HG03439 (cell line): ENCODE measurements around the gene CADPS2.

Source experiments
- ATAC-seq: cut with Tn5 transposase; IDR thresholded peaks from one replicate; pipeline ENCODE4 v1.9.1; 2021; ENCODE audit warnings: mild to moderate bottlenecking, moderate library complexity; ENCODE audit not compliant: unreplicated experiment

Gene CADPS2

GRCh38 chr7:122789156-122789555 is 97.1 kb downstream of the CADPS2 start:
- no peak for ATAC-seq

DNA sequence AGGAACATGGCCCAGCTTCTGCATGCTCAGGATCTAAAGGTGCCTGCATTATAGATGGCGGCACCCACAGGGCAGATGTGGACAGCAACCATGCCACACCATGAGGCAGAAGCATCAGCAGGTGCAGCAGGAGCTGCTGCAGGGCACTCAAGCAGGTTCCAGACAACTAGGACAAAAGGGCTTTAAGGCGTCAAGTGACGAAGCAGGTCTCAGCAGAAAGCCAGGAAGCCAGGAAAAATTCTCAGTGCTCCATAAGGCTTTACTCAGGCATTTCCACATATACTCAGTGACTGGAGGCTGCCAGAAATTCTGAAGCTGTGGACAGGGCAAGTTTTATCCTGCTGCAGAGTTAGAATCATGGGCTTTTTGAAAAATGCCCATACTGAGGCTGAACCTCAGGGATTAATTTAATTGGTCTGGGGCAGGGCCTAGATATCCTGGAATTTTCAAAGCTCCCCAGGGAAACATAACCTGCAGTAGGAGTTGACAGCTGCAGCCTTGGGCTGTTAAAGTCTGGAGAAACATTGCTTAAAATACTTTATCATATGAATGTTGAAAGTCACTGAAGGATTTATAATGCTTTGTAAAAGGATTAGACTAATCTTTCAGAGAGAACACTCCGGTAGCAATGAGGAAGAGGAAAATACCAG is 115.4 kb downstream of the CADPS2 start:
- ATAC-seq = no peak

GRCh38 chr7:122768827-122769226 is 117.4 kb downstream of the CADPS2 start:
- ATAC-seq = no peak

DNA sequence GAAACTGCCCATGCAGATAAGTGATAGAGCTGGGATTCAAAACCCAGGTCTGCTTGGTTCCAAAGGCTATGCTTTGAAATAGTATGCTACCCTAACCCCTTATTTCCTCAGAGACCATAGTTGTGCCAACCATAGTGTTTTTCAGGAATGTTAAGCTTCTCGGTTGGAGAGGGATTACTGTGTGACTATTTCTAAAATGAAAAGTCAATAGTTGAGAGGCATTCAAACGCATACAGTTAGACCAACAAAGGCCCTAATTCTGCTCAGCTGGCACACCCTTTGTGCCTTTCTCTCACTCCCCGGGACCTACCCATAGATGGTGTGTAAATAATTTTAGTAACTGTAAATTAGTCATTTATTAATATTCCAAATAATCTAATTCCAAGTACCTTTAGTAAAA is 118.9 kb downstream of the CADPS2 start:
- no peak for ATAC-seq

DNA sequence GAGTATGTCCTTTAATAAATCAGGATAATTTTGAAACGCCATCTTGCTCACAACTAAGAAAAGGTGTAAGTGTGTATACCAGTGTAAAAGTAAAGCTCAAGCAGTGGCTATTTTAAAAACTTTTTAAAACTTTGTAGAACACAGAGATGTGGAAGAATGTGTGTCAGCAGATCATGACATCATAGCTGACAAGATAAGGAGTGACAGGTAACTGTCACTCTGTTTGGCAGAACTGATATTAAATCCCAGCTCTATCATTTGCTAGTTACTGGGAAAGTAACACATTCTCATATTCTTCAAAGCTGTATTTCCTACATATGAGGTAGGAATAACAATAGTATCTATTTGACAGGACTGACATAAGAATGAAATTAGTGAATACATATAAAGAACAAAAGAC is 119.7 kb downstream of the CADPS2 start:
- ATAC-seq = no peak

GRCh38 chr7:122764902-122765301 is 121.4 kb downstream of the CADPS2 start:
- ATAC-seq = no peak

DNA sequence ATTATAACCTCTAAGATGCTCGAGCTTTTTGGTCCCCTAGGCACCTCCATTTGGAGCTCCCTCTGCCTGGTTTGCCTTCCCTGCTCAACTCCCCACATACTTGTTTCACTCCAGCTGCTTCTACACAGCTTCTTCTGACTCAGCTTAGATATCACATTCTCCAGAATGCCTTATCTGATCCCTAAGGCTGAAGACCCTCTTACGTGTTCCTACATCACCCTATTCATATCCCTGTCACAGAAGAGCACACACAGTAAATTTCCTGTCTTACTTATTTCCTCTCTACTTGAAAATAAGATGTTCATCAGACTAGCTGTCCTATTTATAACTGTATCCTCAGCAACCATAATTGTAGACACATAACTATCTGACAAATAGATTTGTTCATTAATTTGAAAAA is 122.2 kb downstream of the CADPS2 start:
- no peak for ATAC-seq

DNA sequence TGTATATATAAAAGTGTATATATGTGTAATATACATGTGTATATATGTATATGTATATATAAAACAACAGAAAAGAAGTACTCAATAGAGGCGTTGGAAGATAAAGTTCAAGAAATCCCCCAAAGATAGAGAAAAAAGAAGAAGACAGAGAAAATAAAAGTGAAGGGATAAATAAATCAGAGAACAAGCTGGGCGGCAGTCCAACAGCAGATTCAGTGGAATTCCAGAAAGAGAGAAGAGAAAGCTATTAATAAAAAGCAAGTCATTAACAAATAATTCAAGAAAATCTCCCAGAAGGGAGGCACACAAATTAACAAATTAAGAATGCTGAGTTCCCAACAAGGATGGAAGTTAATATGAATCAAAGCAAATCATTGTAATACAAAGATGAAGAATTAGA is 124.2 kb downstream of the CADPS2 start:
- no peak for ATAC-seq

DNA sequence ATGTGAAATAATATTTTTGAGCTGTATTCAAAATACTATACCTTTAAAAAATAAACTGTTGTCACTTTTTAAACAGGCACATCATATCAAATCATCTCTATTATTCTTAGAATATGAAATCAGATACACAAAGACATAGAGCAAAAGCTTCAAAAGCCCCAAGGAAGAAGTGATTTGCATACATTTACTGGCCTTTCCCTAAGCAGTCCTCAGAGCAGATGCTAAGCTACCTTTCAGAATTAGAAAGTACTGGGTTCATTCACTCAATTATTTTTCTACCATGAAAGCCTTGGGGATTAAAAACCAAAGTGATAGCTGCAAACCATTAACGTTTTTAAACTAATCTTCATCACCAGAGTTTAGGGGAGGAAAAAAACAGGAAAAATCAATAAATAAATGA is 127.8 kb downstream of the CADPS2 start:
- ATAC-seq = no peak

DNA sequence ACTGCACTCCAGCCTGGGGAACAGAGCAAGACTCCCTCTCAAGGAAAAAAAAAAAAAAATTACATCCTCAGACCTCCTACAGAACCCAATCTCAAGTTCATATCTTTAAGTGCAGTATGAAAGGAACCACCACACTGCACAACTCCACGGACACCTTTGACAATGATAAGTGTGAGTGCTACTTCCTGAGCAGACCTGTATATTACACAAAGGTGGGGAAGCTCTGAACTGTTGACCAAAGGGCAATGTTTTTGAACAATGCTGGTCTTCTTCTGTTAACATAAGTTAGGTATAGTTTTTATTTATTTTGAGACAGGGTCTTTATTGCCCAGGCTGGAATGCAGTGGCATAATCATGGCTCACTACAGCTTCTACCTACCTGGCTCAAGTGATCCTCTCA is 129.4 kb downstream of the CADPS2 start:
- no peak for ATAC-seq

GRCh38 chr7:122755696-122756095 is 130.6 kb downstream of the CADPS2 start:
- no peak for ATAC-seq

DNA sequence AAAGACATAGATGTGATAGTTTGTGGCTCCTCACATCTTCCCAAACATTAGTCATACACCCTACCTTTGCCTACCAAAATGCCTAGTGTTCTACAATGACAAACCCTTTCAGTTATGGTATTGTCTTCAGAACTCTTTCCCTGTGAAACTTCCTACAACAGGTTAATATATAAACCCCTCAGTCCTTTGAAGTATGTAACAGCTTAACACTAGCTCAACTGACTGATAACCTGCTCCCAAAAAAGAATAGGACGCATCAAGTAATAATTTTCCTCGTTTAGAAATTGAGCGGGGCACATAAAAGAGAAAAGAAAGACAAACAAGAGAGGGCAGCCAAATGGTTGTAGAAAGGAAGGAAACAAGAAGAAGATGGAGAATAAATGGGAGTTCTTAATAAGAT is 133.7 kb downstream of the CADPS2 start:
- no peak for ATAC-seq

DNA sequence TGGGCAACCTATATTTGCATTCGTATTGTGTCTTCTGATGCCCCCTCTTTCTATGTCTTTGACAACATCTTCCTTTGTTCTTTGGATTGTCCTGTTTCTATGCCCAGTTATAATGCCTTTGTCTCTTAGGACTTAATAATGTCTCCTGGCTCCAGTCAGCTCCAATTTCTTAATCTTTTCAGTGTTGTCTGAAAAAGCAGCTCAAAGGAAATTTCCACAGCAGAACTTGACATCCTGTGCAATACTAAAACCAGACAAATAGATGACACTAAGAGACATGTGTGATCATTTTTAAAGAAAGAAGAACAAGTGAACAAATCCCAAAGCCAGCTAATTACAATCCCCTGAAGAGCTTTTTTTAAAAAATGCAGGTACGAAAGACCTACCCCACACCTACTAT is 135.9 kb downstream of the CADPS2 start:
- no peak for ATAC-seq

GRCh38 chr7:122748195-122748594 is 138.1 kb downstream of the CADPS2 start:
- no peak for ATAC-seq

- no peak for ATAC-seq
Measured at GRCh38 chr7:122746948-122747347, 139.3 kb downstream of the CADPS2 start.

DNA sequence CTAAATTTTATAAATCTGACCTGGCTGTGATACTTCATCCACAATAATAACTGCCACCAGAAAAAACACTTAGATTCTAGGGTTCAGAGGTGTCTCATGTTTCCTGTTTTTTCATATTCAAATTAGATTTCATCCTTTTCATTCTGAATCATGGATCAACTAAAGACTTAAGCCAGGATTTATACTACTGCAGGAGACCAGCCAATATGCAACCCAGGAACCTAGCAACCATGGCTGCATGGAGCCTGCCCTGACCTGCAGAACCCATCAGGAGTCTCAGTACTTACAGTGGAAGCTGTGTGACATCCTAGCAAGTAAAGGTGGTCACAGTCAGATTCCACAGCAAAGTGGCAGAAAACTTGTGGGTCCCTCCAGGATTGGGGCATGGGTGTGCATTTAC is 143.0 kb downstream of the CADPS2 start:
- no peak for ATAC-seq

DNA sequence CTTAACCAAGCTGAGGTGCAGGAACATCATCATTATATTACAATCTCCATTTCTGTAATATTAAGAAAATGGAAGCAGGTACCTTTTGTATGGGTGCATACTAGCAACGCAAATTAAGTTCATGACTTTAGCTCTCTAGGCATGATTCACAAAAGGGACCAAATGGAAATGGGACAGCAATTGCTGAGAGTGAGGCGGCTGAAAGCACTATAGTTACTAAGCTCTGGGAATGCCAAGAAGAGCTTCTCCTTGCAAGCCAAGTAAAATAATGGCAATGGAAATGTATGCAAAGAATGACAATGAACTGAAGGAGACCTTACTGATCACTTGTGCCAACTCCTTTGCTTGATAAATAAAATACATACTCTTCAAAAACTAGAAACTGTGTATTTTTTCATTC is 147.3 kb downstream of the CADPS2 start:
- no peak for ATAC-seq

GRCh38 chr7:122736183-122736582 is 150.1 kb downstream of the CADPS2 start:
- no peak for ATAC-seq

- no peak for ATAC-seq
Measured at GRCh38 chr7:122727759-122728158, 158.5 kb downstream of the CADPS2 start.

- no peak for ATAC-seq
Measured at GRCh38 chr7:122727354-122727753, 158.9 kb downstream of the CADPS2 start.

- ATAC-seq = no peak
Measured at GRCh38 chr7:122726881-122727280, 159.4 kb downstream of the CADPS2 start.

DNA sequence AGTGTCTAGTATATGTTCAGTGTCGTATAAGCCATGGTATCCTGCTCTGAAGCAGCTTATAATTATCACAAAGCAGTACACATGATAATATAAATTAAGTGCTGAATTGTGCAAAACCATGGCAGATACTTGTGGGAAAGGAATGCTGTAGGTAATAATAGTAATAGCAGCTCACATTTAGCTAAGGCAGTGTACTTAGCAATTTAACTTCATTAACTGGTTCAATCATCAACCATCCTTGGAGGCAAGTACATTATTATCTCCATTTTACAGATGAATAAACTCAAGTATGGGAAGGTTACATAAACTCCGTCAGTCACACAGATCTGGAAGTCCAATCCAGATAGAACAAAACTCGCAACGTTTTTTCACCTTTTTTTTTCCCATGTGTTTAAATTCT is 161.9 kb downstream of the CADPS2 start:
- ATAC-seq = no peak

GRCh38 chr7:122719010-122719578 is 167.2 kb downstream of the CADPS2 start:
- ATAC-seq = no peak
